HepG2 (cell line): ENCODE results near the gene PMIS2. TPM values are rescaled to one million over a fixed set of nuclear protein-coding genes. Genes with fewer than 3 reads are reported as not detected.
A peak's percentile ranks its signal among the peaks of the same experiment; 100 is the strongest.

ENCODE experiments used
- CBFB ChIP-seq: sonication (generic); formaldehyde crosslinking; IDR thresholded peaks from 2 replicates; pipeline ENCODE4 v1.4.0; 2020; ENCODE audit warnings: missing genetic modification reagents
- CREM ChIP-seq, 2 experiments: sonication (generic) in 1 of 2; formaldehyde crosslinking in 1 of 2; IDR thresholded peaks; 2 replicates each; pipeline versions ENCODE4 v1.4.0 to v1.6.1; 2016 to 2020; ENCODE audit warnings: antibody characterized with exemption in 1 of 2, mild to moderate bottlenecking in 1 of 2, missing genetic modification reagents in 1 of 2
- HMGA1 ChIP-seq: sonication (generic); formaldehyde crosslinking; conservative IDR thresholded peaks from 2 replicates; pipeline ENCODE4 v1.4.0; 2020; ENCODE audit warnings: missing genetic modification reagents
- JUND ChIP-seq: sonication (generic); formaldehyde crosslinking; IDR thresholded peaks from 2 replicates; pipeline ENCODE4 v1.8.0; 2022; ENCODE audit warnings: mild to moderate bottlenecking, missing genetic modification reagents
- MAF1 ChIP-seq: sonication (generic); formaldehyde crosslinking; IDR thresholded peaks from 2 replicates; pipeline ENCODE4 v1.5.0; 2020; ENCODE audit warnings: missing genetic modification reagents, borderline replicate concordance
- RBFOX2 ChIP-seq: fragments of 200-400 bp; formaldehyde crosslinking; IDR thresholded peaks from 2 replicates; pipeline ENCODE4 v1.6.1; 2017; ENCODE audit warnings: low read depth, mild to moderate bottlenecking, low read length
- RFX5 ChIP-seq: IDR thresholded peaks from 2 replicates; pipeline ENCODE4 v1.6.1; 2011; ENCODE audit warnings: low read depth, low read length, improper control_type of control experiment
- ZC3H13 ChIP-seq: sonication (generic); formaldehyde crosslinking; IDR thresholded peaks from 2 replicates; pipeline ENCODE4 v1.8.1; 2023; ENCODE audit warnings: mild to moderate bottlenecking, missing genetic modification reagents, moderate library complexity
- ZNF891 ChIP-seq: sonication (generic); formaldehyde crosslinking; IDR thresholded peaks from 2 replicates; pipeline ENCODE4 v1.5.0; 2020; ENCODE audit warnings: mild to moderate bottlenecking, missing genetic modification reagents
- polyA plus RNA-seq, 8 experiments: library from polyadenylated mRNA; depleted of rRNA in 3 of 8; stranded (reverse) in 7 of 8; unstranded in 1 of 8; fragments of >200 nt; fragmentation: Illumina TruSeq in 4 of 8; extraction: Trizol in 4 of 8; gene quantifications; 2 replicates each; pipeline versions ENCODE4 v1.2.1 to v1.2.3, GENCODE V29; 2011 to 2016; ENCODE audit warnings: low read depth in 4 of 8, missing spikeins in 1 of 8, mixed read lengths in 1 of 8; ENCODE audit not compliant: insufficient read depth in 1 of 8
- total RNA-seq, 5 experiments: library from RNA; depleted of rRNA; stranded (reverse); fragments of >200 nt; fragmentation: Illumina TruSeq; extraction: Trizol; gene quantifications; 2 replicates each; pipeline ENCODE4 v1.2.3, GENCODE V29; 2016; ENCODE audit warnings: low read depth in 1 of 5
- TF ChIP-seq, protein P1 (sequence below): sonication (generic); formaldehyde crosslinking; IDR thresholded peaks from 2 replicates; pipeline ENCODE4 v1.5.1; 2020; ENCODE audit warnings: missing genetic modification reagents, mild to moderate bottlenecking, borderline replicate concordance
- TF ChIP-seq, protein P2 (sequence below): IDR thresholded peaks from 2 replicates; pipeline ENCODE4 v1.6.1; 2016
- TF ChIP-seq, protein P3 (sequence below): sonication (generic); formaldehyde crosslinking; conservative IDR thresholded peaks from 2 replicates; pipeline ENCODE4 v1.4.0; 2020; ENCODE audit warnings: missing genetic modification reagents
- TF ChIP-seq, protein P4 (sequence below): sonication (generic); formaldehyde crosslinking; IDR thresholded peaks from 2 replicates; pipeline ENCODE4 v1.8.1; 2022; ENCODE audit warnings: low read depth, mild to moderate bottlenecking, missing genetic modification reagents
- TF ChIP-seq, protein P5 (sequence below): sonication (generic); formaldehyde crosslinking; IDR thresholded peaks from 2 replicates; pipeline ENCODE4 v1.4.0; 2020; ENCODE audit warnings: missing genetic modification reagents

Gene PMIS2
- total and polyA plus RNA-seq, 2 of the 13 experiments (the other 11 are each of a cell fraction or from before 2014, with no cell fraction given) = not detected

DNA sequence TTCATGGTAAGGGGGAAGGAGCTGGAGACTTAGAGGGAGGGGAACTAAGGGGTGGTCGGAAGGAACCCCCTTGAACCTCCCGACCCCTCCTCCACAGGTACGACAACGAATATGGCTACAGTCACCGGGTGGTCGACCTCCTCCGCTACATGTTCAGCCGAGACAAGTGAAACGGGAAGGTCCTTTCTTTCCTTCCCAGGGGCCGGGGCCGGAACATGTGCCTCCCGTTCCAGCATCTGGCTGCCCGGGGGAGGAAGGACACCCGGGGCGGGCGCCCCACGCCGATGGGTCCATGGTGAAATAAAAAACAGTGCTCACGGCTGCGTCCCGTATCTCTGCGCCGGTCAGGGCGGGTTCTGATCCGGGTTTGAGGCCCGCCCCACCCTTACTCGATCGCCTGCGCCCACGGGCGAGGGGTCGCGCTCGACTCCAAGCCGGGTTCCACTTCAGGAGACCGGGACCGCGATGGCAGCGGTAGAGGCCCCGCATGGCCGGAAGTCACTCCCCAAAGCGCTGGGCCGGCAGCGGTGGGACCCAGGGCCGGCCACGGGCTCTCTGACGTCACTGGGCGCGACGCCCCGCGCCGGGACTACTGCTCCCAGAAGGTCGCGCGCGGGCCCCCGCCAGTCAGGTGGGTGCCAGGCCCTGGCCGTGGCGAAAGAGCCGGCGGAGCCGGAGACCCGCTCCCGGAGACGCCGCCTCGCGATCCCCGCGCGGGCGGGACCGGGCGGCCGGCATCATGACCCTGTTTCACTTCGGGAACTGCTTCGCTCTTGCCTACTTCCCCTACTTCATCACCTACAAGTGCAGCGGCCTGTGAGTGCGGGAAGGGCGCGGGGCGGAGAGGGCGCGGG, 40.7 kb upstream of the PMIS2 start, which contains the start of gene TMEM147 (continued):
- TF ChIP-seq, protein P1, sequence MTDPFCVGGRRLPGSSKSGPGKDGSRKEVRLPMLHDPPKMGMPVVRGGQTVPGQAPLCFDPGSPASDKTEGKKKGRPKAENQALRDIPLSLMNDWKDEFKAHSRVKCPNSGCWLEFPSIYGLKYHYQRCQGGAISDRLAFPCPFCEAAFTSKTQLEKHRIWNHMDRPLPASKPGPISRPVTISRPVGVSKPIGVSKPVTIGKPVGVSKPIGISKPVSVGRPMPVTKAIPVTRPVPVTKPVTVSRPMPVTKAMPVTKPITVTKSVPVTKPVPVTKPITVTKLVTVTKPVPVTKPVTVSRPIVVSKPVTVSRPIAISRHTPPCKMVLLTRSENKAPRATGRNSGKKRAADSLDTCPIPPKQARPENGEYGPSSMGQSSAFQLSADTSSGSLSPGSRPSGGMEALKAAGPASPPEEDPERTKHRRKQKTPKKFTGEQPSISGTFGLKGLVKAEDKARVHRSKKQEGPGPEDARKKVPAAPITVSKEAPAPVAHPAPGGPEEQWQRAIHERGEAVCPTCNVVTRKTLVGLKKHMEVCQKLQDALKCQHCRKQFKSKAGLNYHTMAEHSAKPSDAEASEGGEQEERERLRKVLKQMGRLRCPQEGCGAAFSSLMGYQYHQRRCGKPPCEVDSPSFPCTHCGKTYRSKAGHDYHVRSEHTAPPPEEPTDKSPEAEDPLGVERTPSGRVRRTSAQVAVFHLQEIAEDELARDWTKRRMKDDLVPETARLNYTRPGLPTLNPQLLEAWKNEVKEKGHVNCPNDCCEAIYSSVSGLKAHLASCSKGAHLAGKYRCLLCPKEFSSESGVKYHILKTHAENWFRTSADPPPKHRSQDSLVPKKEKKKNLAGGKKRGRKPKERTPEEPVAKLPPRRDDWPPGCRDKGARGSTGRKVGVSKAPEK (CRISPR knock-in tag) = no peak
- TF ChIP-seq, protein P2, sequence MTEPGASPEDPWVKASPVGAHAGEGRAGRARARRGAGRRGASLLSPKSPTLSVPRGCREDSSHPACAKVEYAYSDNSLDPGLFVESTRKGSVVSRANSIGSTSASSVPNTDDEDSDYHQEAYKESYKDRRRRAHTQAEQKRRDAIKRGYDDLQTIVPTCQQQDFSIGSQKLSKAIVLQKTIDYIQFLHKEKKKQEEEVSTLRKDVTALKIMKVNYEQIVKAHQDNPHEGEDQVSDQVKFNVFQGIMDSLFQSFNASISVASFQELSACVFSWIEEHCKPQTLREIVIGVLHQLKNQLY (CRISPR knock-in tag) = peak; percentile 51; the same call in 1 of the 2 replicates
- TF ChIP-seq, protein P3, sequence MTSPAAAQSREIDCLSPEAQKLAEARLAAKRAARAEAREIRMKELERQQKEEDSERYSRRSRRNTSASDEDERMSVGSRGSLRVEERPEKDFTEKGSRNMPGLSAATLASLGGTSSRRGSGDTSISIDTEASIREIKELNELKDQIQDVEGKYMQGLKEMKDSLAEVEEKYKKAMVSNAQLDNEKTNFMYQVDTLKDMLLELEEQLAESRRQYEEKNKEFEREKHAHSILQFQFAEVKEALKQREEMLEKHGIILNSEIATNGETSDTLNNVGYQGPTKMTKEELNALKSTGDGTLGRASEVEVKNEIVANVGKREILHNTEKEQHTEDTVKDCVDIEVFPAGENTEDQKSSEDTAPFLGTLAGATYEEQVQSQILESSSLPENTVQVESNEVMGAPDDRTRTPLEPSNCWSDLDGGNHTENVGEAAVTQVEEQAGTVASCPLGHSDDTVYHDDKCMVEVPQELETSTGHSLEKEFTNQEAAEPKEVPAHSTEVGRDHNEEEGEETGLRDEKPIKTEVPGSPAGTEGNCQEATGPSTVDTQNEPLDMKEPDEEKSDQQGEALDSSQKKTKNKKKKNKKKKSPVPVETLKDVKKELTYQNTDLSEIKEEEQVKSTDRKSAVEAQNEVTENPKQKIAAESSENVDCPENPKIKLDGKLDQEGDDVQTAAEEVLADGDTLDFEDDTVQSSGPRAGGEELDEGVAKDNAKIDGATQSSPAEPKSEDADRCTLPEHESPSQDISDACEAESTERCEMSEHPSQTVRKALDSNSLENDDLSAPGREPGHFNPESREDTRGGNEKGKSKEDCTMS (CRISPR knock-in tag) = no peak
- TF ChIP-seq CREM (IDR thresholded peaks at IDR 0.05) = peak; percentile 92
- TF ChIP-seq CREM (CRISPR knock-in tag; IDR thresholded peaks at IDR 0.05) = peak; percentile 85
- TF ChIP-seq MAF1 (CRISPR knock-in tag) = 0 out of 2 replicates have a peak, but pooled peaks have one; percentile 41
- no peak for TF ChIP-seq ZC3H13
- no peak for TF ChIP-seq HMGA1
- TF ChIP-seq CBFB = peak; percentile 55; the same call in 1 of the 2 replicates
- TF ChIP-seq RBFOX2 = peak; percentile 96
- TF ChIP-seq, protein P4, sequence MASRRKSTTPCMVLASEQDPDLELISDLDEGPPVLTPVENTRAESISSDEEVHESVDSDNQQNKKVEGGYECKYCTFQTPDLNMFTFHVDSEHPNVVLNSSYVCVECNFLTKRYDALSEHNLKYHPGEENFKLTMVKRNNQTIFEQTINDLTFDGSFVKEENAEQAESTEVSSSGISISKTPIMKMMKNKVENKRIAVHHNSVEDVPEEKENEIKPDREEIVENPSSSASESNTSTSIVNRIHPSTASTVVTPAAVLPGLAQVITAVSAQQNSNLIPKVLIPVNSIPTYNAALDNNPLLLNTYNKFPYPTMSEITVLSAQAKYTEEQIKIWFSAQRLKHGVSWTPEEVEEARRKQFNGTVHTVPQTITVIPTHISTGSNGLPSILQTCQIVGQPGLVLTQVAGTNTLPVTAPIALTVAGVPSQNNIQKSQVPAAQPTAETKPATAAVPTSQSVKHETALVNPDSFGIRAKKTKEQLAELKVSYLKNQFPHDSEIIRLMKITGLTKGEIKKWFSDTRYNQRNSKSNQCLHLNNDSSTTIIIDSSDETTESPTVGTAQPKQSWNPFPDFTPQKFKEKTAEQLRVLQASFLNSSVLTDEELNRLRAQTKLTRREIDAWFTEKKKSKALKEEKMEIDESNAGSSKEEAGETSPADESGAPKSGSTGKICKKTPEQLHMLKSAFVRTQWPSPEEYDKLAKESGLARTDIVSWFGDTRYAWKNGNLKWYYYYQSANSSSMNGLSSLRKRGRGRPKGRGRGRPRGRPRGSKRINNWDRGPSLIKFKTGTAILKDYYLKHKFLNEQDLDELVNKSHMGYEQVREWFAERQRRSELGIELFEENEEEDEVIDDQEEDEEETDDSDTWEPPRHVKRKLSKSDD (CRISPR knock-in tag) = no peak; the same call in 1 of the 2 replicates
- TF ChIP-seq ZNF891 (CRISPR knock-in tag) = no peak
- TF ChIP-seq, protein P5, sequence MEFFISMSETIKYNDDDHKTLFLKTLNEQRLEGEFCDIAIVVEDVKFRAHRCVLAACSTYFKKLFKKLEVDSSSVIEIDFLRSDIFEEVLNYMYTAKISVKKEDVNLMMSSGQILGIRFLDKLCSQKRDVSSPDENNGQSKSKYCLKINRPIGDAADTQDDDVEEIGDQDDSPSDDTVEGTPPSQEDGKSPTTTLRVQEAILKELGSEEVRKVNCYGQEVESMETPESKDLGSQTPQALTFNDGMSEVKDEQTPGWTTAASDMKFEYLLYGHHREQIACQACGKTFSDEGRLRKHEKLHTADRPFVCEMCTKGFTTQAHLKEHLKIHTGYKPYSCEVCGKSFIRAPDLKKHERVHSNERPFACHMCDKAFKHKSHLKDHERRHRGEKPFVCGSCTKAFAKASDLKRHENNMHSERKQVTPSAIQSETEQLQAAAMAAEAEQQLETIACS (CRISPR knock-in tag) = peak; percentile 59; the same call in 1 of the 2 replicates
- peak; percentile 74; the same call in 1 of the 2 replicates for TF ChIP-seq RFX5
- TF ChIP-seq JUND (CRISPR knock-in tag) = peak; percentile 15; the same call in 1 of the 2 replicates
